Glutamatergic neuron (in vitro differentiated cells): ENCODE measurements around the gene BHMT2. TPM values are rescaled to one million over a fixed set of nuclear protein-coding genes. Genes with fewer than 3 reads are reported as not detected.

Source experiments
- DNase-seq: peaks from one replicate; pipeline ENCODE4 v3.0.0; 2022
- H3K27ac Mint-ChIP-seq: one replicate; pipeline ENCODE4 v1.8.0; 2020; ENCODE audit warnings: mild to moderate bottlenecking, mixed read lengths, inconsistent platforms; ENCODE audit not compliant: unreplicated experiment
- H3K27me3 Mint-ChIP-seq: one replicate; pipeline ENCODE4 v1.8.0; 2020; ENCODE audit warnings: mild to moderate bottlenecking, moderate library complexity, mixed read lengths, inconsistent platforms; ENCODE audit not compliant: unreplicated experiment
- H3K36me3 Mint-ChIP-seq: one replicate; pipeline ENCODE4 v1.8.0; 2020; ENCODE audit warnings: mild to moderate bottlenecking, mixed read lengths, inconsistent platforms; ENCODE audit not compliant: unreplicated experiment
- H3K4me1 Mint-ChIP-seq: one replicate; pipeline ENCODE4 v1.8.0; 2020; ENCODE audit warnings: mild to moderate bottlenecking, low read depth, mixed read lengths, inconsistent platforms; ENCODE audit not compliant: unreplicated experiment
- H3K4me3 Mint-ChIP-seq: one replicate; pipeline ENCODE4 v1.8.0; 2020; ENCODE audit warnings: mild to moderate bottlenecking, mixed read lengths, inconsistent platforms; ENCODE audit not compliant: unreplicated experiment
- H3K9me3 Mint-ChIP-seq: one replicate; pipeline ENCODE4 v1.8.0; 2020; ENCODE audit warnings: mild to moderate bottlenecking, moderate library complexity, mixed read lengths, inconsistent platforms; ENCODE audit not compliant: unreplicated experiment
- CTCF ChIP-seq: fragments of 200-600 bp; sonication (generic); IDR thresholded peaks from one replicate; pipeline ENCODE4 v1.5.0; 2021; ENCODE audit not compliant: partially characterized antibody, unreplicated experiment
- total RNA-seq: library from RNA; stranded (reverse); fragmentation: NEBNext Ultra II Directional; extraction: Animal tissue kit (Norgen Biotek cat#: 25700); gene quantifications from one replicate; pipeline ENCODE4 v1.2.1, GENCODE V29; 2021; ENCODE audit not compliant: unreplicated experiment

BHMT2 gene
- total RNA-seq, 1 donor from 2014 or later, result not detected

GRCh38 chr5:79075646-79076426 lies 6.3 kb downstream of the BHMT2 start:
- Mint-ChIP-seq H3K27ac (no peak overlapping the region), H3K36me3 (peaks cover 7% of the 10 kb centered on the region), H3K4me3 (no peak overlapping the region), H3K4me1 (no peaks in the 10 kb centered on the region), H3K27me3 (no peaks in the 10 kb centered on the region), H3K9me3 (peaks cover 2% of the 10 kb centered on the region)
- TF ChIP-seq CTCF, result no peak
- DNase-seq, result no peak

GRCh38 chr5:79076819-79077218 lies 7.3 kb downstream of the BHMT2 start:
- no peak overlapping the region for H3K27ac Mint-ChIP-seq
- TF ChIP-seq CTCF, result no peak
- no peak overlapping the region for H3K4me3 Mint-ChIP-seq
- DNase-seq, result no peak
- H3K27me3 Mint-ChIP-seq, result no peaks in the 10 kb centered on the region
- H3K4me1 Mint-ChIP-seq, result peaks cover under 1% of the 10 kb centered on the region
- peaks cover 7% of the 10 kb centered on the region for H3K36me3 Mint-ChIP-seq
- H3K9me3 Mint-ChIP-seq, result peaks cover 2% of the 10 kb centered on the region

- Mint-ChIP-seq H3K9me3 (peaks cover 2% of the 10 kb centered on the region), H3K4me1 (peaks cover 7% of the 10 kb centered on the region), H3K27me3 (no peaks in the 10 kb centered on the region), H3K27ac (no peak overlapping the region), H3K36me3 (peaks cover 4% of the 10 kb centered on the region), H3K4me3 (no peak overlapping the region)
- TF ChIP-seq CTCF, result no peak
- no peak for DNase-seq
Observed at GRCh38 chr5:79077680-79078365, 8.3 kb downstream of the BHMT2 start.

- no peaks in the 10 kb centered on the region for H3K36me3 Mint-ChIP-seq
- no peak overlapping the region for H3K4me3 Mint-ChIP-seq
- H3K27me3 Mint-ChIP-seq, result no peaks in the 10 kb centered on the region
- no peaks in the 10 kb centered on the region for H3K9me3 Mint-ChIP-seq
- peaks cover 7% of the 10 kb centered on the region for H3K4me1 Mint-ChIP-seq
- H3K27ac Mint-ChIP-seq, result no peak overlapping the region
- no peak for DNase-seq
- TF ChIP-seq CTCF, result no peak
Observed at GRCh38 chr5:79080804-79081203, 11.2 kb downstream of the BHMT2 start.

- Mint-ChIP-seq H3K27me3 (no peaks in the 10 kb centered on the region), H3K27ac (no peak overlapping the region), H3K9me3 (no peaks in the 10 kb centered on the region), H3K36me3 (no peaks in the 10 kb centered on the region), H3K4me3 (no peak overlapping the region), H3K4me1 (peaks cover 7% of the 10 kb centered on the region)
- DNase-seq, result no peak
- no peak for TF ChIP-seq CTCF
Observed at GRCh38 chr5:79081779-79082178, 12.2 kb downstream of the BHMT2 start.
